Trophoblast cell (in vitro differentiated cells and primary cell): ENCODE data around the gene ACBD4.

Experiments used
- DNase-seq, 2 donors: peaks; one replicate each; pipeline ENCODE4 v3.0.0-alpha.2; 2016
- H2AFZ ChIP-seq: 2 replicates; pipeline ENCODE4 v1.6.1; 2013; ENCODE audit warnings: low read length, moderate library complexity, mild to moderate bottlenecking; ENCODE audit not compliant: insufficient read depth, poor library complexity
- H2AK5ac ChIP-seq: 2 replicates; pipeline ENCODE4 v1.6.1; 2013; ENCODE audit warnings: mild to moderate bottlenecking, low read length
- H2BK120ac ChIP-seq: 2 replicates; pipeline ENCODE4 v1.6.1; 2013; ENCODE audit warnings: low read length, mild to moderate bottlenecking, moderate library complexity; ENCODE audit not compliant: insufficient read depth, poor library complexity
- H2BK12ac ChIP-seq: 2 replicates; pipeline ENCODE4 v1.6.1; 2013; ENCODE audit warnings: mild to moderate bottlenecking, low read length, moderate library complexity
- H2BK5ac ChIP-seq: 2 replicates; pipeline ENCODE4 v1.6.1; 2013; ENCODE audit warnings: low read length, low read depth, moderate library complexity, mild to moderate bottlenecking; ENCODE audit not compliant: poor library complexity
- H3K14ac ChIP-seq: 2 replicates; pipeline ENCODE4 v1.6.1; 2013; ENCODE audit warnings: mild to moderate bottlenecking, low read length
- H3K18ac ChIP-seq: 2 replicates; pipeline ENCODE4 v1.6.1; 2013; ENCODE audit warnings: mild to moderate bottlenecking, low read length
- H3K23ac ChIP-seq: 2 replicates; pipeline ENCODE4 v1.6.1; 2013; ENCODE audit warnings: low read length
- H3K27ac ChIP-seq: 2 replicates; pipeline ENCODE4 v1.5.1; 2013; ENCODE audit warnings: low read depth, mild to moderate bottlenecking, inconsistent platforms, low read length, moderate library complexity
- H3K27me3 ChIP-seq: 2 replicates; pipeline ENCODE4 v1.6.1; 2013; ENCODE audit warnings: inconsistent platforms, mild to moderate bottlenecking, low read length, moderate library complexity; ENCODE audit not compliant: insufficient read depth
- H3K36me3 ChIP-seq, 2 experiments: 1 replicate in 1 of 2; 2 replicates in 1 of 2; pipeline ENCODE4 v1.6.1; 2013; ENCODE audit warnings: low read length in 2 of 2, mild to moderate bottlenecking in 2 of 2, moderate library complexity in 1 of 2; ENCODE audit not compliant: insufficient read depth in 2 of 2, control insufficient read depth in 1 of 2
- H3K4ac ChIP-seq: 2 replicates; pipeline ENCODE4 v1.6.1; 2013; ENCODE audit warnings: low read depth, mild to moderate bottlenecking, low read length, moderate library complexity
- H3K4me1 ChIP-seq, 2 experiments: 1 replicate in 1 of 2; 2 replicates in 1 of 2; pipeline ENCODE4 v1.6.1; 2013; ENCODE audit warnings: low read length in 2 of 2, mild to moderate bottlenecking in 2 of 2, moderate library complexity in 1 of 2; ENCODE audit not compliant: insufficient read depth in 2 of 2, control insufficient read depth in 1 of 2
- H3K4me2 ChIP-seq: 2 replicates; pipeline ENCODE4 v1.6.1; 2013; ENCODE audit warnings: inconsistent platforms, mild to moderate bottlenecking, low read length, moderate library complexity
- H3K4me3 ChIP-seq: 2 replicates; pipeline ENCODE4 v1.5.1; 2013; ENCODE audit warnings: mild to moderate bottlenecking, low read depth, low read length, inconsistent platforms
- H3K79me1 ChIP-seq: one replicate; pipeline ENCODE4 v1.6.1; 2013; ENCODE audit warnings: low read length
- H3K79me2 ChIP-seq: 2 replicates; pipeline ENCODE4 v1.6.1; 2013; ENCODE audit warnings: low read length, mild to moderate bottlenecking; ENCODE audit not compliant: control insufficient read depth, insufficient read depth, poor library complexity
- H3K9ac ChIP-seq: 2 replicates; pipeline ENCODE4 v1.6.1; 2013; ENCODE audit warnings: mild to moderate bottlenecking, low read length
- H3K9me3 ChIP-seq: 2 replicates; pipeline ENCODE4 v1.6.1; 2013; ENCODE audit warnings: low read depth, mild to moderate bottlenecking, control low read depth, inconsistent platforms, low read length; ENCODE audit not compliant: insufficient read depth
- H4K12ac ChIP-seq: 2 replicates; pipeline ENCODE4 v1.6.1; 2013; ENCODE audit warnings: low read depth, mild to moderate bottlenecking, low read length, moderate library complexity
- H4K8ac ChIP-seq: 2 replicates; pipeline ENCODE4 v1.6.1; 2013; ENCODE audit warnings: low read depth, mild to moderate bottlenecking, low read length, moderate library complexity
- H4K91ac ChIP-seq: one replicate; pipeline ENCODE4 v1.6.1; 2013; ENCODE audit warnings: low read depth, mild to moderate bottlenecking, low read length, moderate library complexity
- WGBS: extraction: QIAGEN DNeasy Blood & Tissue Kit; methylation state at CpG from one replicate; pipeline ENCODE4 v1.1.7; 2013; ENCODE audit warnings: missing lambda C conversion rate; ENCODE audit not compliant: insufficient read length, insufficient coverage; ENCODE audit errors: extremely low coverage; 5-methylcytosine and 5-hydroxymethylcytosine counted together

The ACBD4 gene

DNA sequence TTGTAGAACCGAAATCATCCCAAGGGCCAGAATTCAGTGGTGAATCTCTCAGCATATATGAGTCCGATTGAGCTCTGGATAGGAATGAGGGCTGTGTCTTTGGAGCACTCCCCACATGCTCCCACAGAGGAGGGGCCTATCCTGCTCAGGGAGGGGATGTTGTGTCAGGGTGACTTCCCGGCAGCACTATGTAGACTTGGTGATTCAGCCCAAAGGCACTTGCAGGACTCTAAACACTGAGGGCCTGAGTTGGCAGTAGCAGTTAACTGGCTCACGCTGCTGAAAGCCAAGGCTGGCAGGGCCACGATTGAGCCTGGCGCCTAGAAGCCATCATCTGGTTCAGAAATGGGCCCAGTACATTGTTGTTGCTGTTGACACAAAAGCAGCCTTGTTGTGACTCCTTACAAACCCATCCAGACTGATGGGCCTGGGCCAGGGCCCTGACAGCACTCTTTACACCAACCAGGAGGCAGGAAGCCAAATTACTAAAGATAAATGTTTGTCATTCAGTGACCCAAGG lies 42.5 kb upstream of the ACBD4 start:
- H2BK12ac ChIP-seq = no peak overlapping the region
- no peak overlapping the region for H3K4me3 ChIP-seq
- no CpG with 5 or more reads among the region's 6 CpGs for WGBS

DNA sequence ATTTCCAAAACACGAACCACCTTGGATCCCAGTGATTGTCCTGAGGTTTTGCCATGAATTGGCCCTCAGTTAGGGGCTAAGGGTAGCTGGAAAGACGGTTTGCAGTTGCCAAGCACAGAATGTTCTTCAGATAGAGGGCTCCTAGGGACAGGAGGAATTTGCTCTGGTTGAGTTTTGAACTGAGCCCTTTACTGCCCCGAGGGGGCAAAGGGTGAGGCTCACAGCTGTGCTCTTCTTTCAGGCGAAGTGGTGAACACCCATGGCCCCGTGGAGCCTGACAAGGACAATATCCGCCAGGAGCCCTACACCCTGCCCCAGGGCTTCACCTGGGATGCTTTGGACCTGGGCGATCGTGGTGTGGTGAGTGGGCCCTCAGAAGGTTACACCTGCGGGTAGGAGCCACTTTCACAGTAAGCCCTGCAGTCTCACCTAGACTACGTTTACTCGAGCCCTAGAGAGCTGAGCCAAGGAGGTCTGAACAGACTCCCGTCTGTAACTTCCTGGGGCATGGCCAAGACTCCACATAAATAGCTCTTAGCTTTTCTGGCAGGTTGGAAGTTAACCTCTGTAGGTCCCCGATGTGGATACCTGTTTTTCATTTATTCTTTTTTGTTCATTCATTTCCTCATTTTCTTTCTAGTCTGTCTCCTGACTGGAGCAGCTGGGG lies 41.9 kb upstream of the ACBD4 start:
- Histone ChIP-seq H3K9ac (no peak overlapping the region), H3K14ac (no peak overlapping the region), H3K27ac (peak overlapping the region; percentile 4), H3K36me3 (peaks cover 70 to 75% of the 10 kb centered on the region in 2 experiments), H4K8ac (no peak overlapping the region), H3K4me3 (no peak overlapping the region), H2AK5ac (no peak overlapping the region), H3K27me3 (no peaks in the 10 kb centered on the region), H3K79me1 (no peaks in the 10 kb centered on the region), H2BK5ac (no peak overlapping the region), H2BK120ac (no peak overlapping the region), H3K4me2 (no peak overlapping the region), H4K91ac (no peak overlapping the region), H2BK12ac (peak overlapping the region; percentile 23), H4K12ac (no peak overlapping the region), H3K79me2 (no peaks in the 10 kb centered on the region), H3K18ac (no peak overlapping the region), H3K4ac (no peak overlapping the region), H3K23ac (no peak overlapping the region), H2AFZ (no peak overlapping the region), H3K9me3 (no peaks in the 10 kb centered on the region), H3K4me1 (peaks cover 9 to 11% of the 10 kb centered on the region in 2 experiments)
- WGBS = no CpG with 5 or more reads among the region's 13 CpGs
- DNase-seq = peak; percentile 27 to 49

More for the DNA sequence above, 42.5 kb upstream of the ACBD4 start:
- DNase-seq = peak; percentile 86 to 91
- H3K14ac ChIP-seq = no peak overlapping the region
- H3K4me2 ChIP-seq = no peak overlapping the region
- H4K12ac ChIP-seq = no peak overlapping the region
- no peak overlapping the region for H4K8ac ChIP-seq
- no peak overlapping the region for H2BK120ac ChIP-seq
- no peak overlapping the region for H2AK5ac ChIP-seq
- no peaks in the 10 kb centered on the region for H3K79me2 ChIP-seq
- no peaks in the 10 kb centered on the region for H3K9me3 ChIP-seq
- no peaks in the 10 kb centered on the region for H3K27me3 ChIP-seq
- peak overlapping the region; percentile 4 for H3K27ac ChIP-seq
- H3K9ac ChIP-seq = no peak overlapping the region
- H3K4me1 ChIP-seq = peaks cover 9 to 11% of the 10 kb centered on the region in 2 experiments
- H2BK5ac ChIP-seq = no peak overlapping the region
- no peak overlapping the region for H4K91ac ChIP-seq
- no peak overlapping the region for H2AFZ ChIP-seq
- no peaks in the 10 kb centered on the region for H3K79me1 ChIP-seq
- H3K23ac ChIP-seq = no peak overlapping the region
- H3K4ac ChIP-seq = no peak overlapping the region
- H3K36me3 ChIP-seq = peaks cover 69 to 75% of the 10 kb centered on the region in 2 experiments
- H3K18ac ChIP-seq = no peak overlapping the region

GRCh38 chr17:45096141-45096540 lies 39.3 kb upstream of the ACBD4 start:
- no peak overlapping the region for H3K4ac ChIP-seq
- H3K23ac ChIP-seq = no peak overlapping the region
- no peaks in the 10 kb centered on the region for H3K79me2 ChIP-seq
- no peaks in the 10 kb centered on the region for H3K79me1 ChIP-seq
- no peak overlapping the region for H3K9ac ChIP-seq
- H3K18ac ChIP-seq = no peak overlapping the region
- H3K4me3 ChIP-seq = no peak overlapping the region
- H2AK5ac ChIP-seq = no peak overlapping the region
- H2BK12ac ChIP-seq = no peak overlapping the region
- peaks cover 66% of the 10 kb centered on the region in 2 experiments for H3K36me3 ChIP-seq
- no peak overlapping the region for H4K8ac ChIP-seq
- H3K9me3 ChIP-seq = no peaks in the 10 kb centered on the region
- peak in 1 of 2 donors; percentile 43 for DNase-seq
- no peaks in the 10 kb centered on the region for H3K27me3 ChIP-seq
- no CpG with 5 or more reads among the region's 3 CpGs for whole genome bisulfite sequencing
- H3K4me2 ChIP-seq = no peak overlapping the region
- H3K27ac ChIP-seq = no peak overlapping the region
- H4K91ac ChIP-seq = no peak overlapping the region
- no peak overlapping the region for H4K12ac ChIP-seq
- H3K14ac ChIP-seq = no peak overlapping the region
- H2BK120ac ChIP-seq = no peak overlapping the region
- H3K4me1 ChIP-seq = peaks cover 9 to 13% of the 10 kb centered on the region in 2 experiments
- H2AFZ ChIP-seq = no peak overlapping the region
- no peak overlapping the region for H2BK5ac ChIP-seq

- no peak overlapping the region for H2BK12ac ChIP-seq
- no peaks in the 10 kb centered on the region for H3K9me3 ChIP-seq
- no peak overlapping the region for H3K4ac ChIP-seq
- no peak overlapping the region for H4K8ac ChIP-seq
- DNase-seq = no peak
- H3K27ac ChIP-seq = no peak overlapping the region
- H3K79me1 ChIP-seq = peaks cover 2% of the 10 kb centered on the region
- no peak overlapping the region for H2AFZ ChIP-seq
- no peak overlapping the region for H4K91ac ChIP-seq
- H3K36me3 ChIP-seq = peaks cover 61% of the 10 kb centered on the region in 2 experiments
- peaks cover 7 to 19% of the 10 kb centered on the region in 2 experiments for H3K4me1 ChIP-seq
- H2BK120ac ChIP-seq = no peak overlapping the region
- H3K14ac ChIP-seq = no peak overlapping the region
- no peak overlapping the region for H2BK5ac ChIP-seq
- H3K4me2 ChIP-seq = no peak overlapping the region
- H3K9ac ChIP-seq = no peak overlapping the region
- no peaks in the 10 kb centered on the region for H3K79me2 ChIP-seq
- no peak overlapping the region for H3K23ac ChIP-seq
- H3K27me3 ChIP-seq = no peaks in the 10 kb centered on the region
- no peak overlapping the region for H2AK5ac ChIP-seq
- WGBS = no CpG with 5 or more reads among the region's 11 CpGs
- no peak overlapping the region for H3K18ac ChIP-seq
- no peak overlapping the region for H4K12ac ChIP-seq
- no peak overlapping the region for H3K4me3 ChIP-seq
Measured at GRCh38 chr17:45096926-45097325, 38.6 kb upstream of the ACBD4 start.
